GM18870 (cell line): ENCODE measurements around the gene KCNJ1.

Source experiments
- ATAC-seq: cut with Tn5 transposase; IDR thresholded peaks from one replicate; pipeline ENCODE4 v1.9.1; 2021; ENCODE audit warnings: moderate library complexity; ENCODE audit not compliant: unreplicated experiment

Gene KCNJ1

DNA sequence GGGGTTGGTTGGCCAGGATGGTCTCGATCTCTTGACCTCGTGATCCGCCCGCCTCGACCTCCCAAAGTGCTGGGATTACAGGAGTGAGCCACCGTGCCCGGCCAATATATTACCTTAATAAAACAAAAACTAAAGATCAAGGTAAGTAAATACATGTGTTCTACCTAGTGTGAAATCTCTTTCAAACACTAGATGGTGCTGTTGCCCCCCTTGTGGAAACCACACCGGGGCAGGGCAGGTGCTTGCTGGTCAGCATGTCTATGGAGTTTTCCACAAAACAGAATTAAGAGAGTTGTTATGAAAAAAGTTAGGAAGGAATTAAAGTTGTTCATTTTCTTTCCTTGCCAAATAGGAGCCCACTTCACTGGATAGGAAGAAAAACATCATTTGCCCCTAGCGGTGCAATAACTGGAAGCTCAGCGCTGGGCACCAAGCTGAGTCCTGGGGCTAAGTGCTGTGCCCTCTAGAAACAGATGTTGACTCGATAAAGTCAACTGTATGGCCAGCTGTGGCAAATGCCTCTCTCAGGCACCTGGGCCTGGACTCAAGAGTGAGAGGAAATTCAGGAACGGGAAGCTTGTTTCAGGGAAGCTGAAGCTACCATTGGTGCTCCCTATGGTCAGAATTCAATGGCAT is 17.7 kb upstream of the KCNJ1 start:
- peak; percentile 88 for ATAC-seq

DNA sequence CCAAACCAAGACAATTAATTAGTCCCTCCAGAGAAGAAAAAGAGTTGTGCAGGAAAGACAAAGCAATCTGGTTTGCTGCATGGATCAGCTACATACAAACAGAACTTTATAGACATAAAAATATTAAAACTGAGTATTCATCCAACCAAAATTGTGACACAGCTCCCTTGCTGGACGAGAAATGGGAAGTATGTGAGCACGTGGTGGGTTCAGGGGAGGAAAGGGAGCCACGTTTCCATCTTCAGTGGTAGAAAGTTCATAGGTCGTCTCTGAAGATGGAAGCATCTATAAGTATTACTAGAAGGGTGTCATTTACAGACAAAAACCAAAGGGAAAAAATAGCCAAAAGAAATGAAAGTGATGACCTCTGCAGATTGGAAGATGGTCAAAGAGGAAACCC is 17.0 kb upstream of the KCNJ1 start:
- no peak for ATAC-seq

DNA sequence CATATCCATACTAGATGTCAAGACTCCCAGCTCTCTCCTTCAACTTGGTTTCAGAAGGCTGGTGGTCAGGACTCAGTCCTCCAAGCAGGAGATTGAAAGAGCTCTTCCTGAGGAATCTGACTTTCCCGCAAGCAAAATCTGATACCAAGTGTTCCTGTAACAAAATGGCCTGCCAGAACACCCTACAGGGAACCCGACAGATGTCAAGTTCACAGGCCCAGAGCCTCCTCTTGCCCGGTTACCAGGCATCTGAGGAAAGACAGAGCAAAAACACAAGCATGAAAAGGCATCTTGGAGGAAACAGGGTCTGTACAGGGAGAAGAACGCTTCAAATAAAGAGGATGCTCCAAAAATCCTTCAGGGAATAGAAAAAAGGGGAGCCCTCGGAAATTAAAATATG is 15.4 kb upstream of the KCNJ1 start:
- ATAC-seq: no peak

DNA sequence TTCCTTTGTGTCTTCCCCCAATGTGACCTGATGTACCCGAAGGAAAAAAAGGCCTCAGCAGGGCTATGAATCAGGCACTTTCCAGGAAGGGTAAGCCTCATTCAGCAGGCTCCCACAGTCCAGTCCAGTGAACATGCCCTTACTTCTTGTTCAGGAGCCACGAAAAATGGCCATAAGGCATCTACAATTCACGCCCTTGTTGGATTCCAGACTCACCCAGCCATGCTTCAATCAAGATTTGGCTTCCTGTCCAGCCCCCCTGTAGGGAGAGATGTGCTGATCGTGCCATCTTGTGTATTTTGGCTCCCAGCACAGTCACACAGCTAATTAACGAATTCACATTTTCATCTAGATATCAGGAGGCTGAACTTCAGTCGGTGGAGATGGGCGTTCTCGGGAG is 14.1 kb upstream of the KCNJ1 start:
- no peak for ATAC-seq

DNA sequence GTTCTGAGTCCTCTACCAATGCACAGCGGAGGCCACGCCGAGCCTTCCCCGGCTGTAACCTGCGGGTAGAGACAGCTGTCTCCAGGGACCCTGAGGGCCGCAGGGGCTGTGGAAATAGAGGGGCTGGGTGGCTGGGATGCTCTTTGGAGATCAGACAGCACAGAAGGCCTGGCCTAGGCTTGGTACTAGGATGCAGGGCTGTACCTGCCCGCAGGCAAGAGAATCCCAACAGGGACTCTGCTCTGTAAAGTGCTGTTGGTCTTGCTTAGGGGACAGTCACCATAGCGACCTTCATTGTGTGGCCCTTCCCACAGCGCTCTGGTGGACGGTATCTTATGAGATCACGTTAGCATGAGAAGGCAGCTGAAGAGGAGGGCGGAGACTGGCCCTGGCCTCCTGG is 12.7 kb upstream of the KCNJ1 start:
- ATAC-seq: no peak

DNA sequence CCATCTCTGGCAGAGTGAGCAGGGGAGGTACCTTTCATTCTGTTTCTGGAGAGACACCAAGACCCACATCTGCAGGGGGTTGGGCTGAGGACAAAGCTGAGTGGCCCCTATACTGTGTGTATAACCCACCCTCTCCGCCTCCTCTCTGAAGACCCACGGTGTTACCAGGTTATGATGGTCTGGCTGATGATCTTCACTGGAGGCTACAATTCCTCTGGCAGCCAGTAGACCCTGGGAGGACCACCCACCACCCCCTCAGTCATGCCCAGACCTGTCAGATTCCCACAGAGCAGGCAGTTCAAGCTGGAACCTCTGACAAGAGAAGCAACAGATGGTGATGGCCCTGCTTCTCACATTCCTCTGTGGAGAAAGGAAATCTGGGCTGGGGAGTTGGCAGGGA is 11.4 kb upstream of the KCNJ1 start:
- ATAC-seq: no peak

DNA sequence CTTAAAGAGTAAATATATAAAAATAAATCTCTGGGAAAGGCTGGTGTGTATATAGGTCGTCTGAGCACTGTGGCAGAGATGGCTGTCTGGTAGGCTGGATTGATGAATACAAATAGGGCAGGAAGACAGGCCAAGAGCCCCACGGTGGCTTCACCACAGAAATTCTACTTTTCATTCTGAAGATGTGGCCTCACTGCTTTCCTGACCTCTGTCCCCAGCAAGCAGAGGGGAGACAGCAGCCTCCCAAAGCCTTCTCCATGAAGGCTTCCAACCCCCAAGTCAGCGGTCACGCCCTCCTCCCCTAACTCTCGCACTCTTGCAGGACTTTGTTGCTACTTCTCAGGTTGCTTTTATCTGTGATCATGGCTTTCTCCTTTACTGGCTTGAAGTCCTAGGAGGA is 10.6 kb upstream of the KCNJ1 start:
- no peak for ATAC-seq

DNA sequence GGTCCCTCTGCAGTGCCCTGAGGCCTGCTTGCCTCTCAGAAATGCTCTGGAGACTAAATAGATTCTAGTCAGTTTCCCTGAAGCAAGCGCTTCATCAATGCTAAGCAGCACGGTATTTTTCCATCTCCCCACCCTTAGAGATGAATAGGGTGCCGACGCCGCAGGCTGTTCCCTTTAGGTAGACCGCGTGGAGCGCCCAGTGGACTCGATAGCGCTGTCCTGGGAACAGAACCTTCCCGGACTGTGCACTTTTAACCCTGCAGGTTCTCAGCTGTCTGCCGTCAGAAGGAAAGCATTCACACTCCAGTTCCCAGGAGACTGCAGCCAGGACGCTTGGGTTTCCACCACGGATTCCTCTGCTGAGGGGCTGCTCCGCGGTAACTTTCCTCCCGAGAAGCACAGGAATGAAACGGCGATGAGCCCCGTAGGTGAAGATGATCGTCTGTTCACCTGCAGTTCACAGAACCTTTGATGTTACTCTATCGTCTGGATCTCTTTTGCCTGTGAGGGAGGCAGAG is 9.1 kb upstream of the KCNJ1 start:
- ATAC-seq: no peak

DNA sequence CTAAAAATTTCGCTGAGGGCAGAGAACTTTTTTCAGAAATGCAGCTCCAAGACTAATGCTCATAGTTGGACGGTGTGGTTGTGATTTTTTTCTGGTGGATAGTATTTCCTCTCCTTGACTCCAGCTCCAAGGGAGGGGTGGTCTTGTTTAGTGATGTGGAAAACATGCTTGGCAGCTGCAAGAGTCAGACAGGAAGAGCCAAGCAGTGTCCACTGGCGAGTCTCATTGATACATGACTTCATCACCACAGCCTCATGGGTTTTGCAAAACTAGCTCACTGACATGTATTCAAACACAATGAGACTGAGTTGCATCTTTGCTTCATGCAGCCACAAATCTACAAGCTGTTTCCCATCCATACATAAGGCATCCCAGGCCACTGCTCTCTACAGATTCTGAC is 7.3 kb upstream of the KCNJ1 start:
- no peak for ATAC-seq

DNA sequence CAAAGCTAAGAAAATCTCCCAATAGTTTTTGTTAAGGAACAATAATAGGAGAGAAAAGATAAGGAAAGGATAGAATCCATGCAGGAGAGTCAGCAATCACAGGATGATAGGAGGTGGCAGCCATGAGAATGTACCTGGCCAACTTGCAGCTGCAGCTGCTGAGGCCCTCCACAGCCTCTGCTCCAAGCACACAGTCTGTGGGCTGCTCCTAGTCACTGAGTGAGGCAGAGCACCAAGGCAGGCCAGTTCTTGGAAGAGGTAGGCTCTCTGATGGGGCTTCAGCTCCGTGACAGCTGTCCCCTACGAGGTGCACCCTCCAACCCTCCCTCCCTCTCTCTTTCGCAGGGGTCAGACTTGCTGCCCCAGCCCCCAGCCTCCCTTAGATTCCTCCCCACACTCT is 5.5 kb upstream of the KCNJ1 start:
- no peak for ATAC-seq

DNA sequence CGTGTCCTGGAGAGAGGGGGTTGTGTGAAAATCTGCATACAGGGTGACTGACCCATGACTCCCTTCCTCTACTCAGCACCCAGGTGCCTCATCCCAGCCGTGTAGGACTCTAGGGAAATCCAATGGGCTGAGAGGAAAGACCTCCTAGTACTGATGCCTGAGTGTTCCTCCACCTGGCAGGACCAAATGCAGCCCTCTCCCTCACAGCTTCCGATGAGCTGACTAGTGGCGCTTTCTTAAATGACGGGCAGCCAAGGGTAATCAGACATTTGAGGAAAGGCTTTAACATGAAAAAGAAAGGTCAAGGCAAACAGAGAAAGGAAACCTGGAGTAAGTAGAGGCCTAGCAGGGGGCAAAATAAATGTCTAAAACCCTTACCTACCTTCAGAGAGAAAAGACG is 5.0 kb upstream of the KCNJ1 start:
- no peak for ATAC-seq

DNA sequence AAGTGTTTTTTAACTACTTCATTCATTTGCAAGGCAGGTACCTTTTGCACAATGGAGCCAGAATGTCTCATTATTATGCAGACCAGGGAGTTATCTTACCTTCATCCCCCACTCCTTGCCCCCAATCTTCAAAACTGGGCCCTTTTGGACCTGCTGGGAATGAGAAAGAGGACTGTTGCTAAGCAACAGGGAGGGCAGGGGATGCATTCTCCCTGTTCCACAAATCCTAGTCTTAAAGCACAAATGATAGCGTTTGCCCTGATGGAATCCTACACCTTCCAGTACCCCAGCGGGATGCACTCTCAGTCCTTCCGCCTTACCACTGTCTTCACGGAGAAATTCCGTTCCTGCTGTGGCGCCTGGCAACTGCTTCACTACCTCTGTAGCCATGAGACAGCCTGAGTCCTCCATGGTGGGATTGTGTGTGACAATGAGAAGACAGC is 4.1 kb upstream of the KCNJ1 start:
- no peak for ATAC-seq

DNA sequence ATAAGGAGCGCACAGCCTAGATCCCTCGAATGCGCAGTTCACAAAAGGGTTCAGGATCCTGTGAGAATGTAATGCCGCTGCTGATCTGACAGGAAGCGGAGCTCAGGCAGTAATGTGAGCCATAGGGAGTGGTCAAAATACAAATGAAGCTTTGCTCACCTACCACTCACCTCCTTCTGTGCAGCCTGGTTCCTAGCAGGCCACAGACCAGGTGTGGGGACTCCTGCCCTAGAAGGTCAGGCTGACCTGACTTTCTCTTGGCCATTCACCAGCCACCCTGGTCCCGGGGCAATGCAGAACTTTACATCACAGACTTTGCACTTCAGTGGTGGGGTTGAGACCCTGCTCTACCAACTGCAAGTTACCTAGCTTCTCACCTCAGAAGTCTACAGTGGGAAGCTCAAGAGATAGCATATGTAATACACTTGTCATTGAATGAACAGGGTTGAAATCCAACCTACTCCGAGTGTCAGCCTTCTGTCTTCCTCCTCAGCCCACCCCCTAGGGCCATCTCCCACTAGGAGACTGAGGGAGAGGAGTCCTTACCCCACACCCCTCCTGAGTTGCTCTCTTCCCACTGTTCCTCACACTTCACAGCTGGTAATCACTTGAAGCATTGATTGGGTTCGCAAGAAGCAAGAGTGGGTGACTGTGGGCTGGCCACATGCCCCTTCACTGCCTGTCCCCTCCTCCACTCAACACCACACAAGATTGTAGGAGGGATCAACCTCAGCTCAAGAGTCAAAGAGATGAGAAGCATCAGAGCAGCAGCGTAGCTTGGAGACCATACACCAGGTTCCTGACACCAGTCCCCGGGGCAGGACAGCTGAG is 2.0 kb upstream of the KCNJ1 start:
- no peak for ATAC-seq

DNA sequence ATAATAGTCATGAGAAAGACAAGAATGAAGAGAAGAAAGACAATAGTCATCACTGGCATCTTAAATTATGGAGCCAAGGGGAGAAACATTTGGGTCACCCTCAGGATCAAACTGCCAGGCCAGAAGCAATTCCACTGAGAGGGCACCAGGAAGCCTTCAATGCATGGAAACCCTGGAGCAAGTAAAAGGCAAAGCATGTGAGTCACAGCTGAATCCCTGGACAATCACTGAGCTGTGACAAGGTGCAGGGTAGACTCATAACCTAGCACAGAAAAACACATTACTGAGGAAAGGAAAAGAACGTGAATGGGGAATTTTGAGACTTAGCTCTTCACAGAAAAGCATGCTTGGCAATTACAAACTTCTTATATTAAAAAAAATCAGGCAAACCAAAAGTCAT is 1.6 kb downstream of the KCNJ1 start:
- no peak for ATAC-seq

DNA sequence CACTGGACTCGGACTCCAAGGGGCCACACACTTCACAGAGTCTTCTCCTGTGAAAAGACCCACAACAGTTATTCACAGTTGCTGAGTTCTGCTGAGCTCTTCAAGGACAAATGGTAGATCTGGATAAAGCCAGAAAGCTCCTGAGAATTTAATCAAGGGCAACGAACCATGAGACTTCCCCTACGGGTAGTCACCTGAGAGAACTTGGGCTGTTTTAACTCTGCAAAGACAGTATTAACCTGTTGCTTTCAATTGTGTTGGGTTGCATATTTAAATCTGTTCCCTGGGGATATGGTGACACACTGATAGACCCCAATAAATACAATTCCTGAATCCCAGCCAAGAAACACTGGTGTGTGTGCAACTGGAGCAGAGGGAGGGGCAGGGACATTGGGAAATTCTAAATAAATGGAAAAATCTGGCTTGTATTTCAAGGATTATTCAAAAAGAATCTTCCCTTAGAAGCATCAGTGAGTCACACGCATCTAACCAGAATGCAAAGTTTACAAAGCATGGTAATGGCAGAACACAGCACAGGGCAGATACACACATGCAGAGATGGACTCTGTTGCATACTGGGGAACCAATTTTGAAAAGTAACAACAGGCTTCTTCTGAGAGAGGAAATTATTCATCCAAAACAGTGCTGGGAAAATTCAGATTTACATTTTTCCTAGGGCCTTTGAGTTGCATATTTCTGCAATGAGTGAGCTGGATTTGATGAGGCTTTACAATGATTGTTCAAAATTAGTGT is 4.0 kb downstream of the KCNJ1 start:
- no peak for ATAC-seq

DNA sequence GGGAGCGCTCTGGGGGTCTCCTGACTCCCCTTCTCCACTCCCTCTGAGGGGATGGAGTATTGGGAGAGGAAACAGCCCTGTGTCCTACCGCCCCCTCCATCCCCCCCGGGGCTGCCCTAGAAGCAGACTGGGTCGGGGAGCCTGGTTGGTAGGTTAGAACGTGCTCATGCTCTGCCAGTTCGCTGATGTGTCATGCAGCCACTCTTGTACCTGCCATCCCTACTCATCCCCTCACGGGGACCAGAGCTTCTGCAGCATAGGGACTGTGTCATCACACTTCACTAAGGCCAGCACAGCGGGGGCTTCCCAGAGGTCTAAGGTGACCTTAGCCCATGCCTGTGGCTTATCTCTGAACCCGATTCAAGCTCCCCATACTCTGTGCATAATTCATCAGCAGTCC is 4.7 kb downstream of the KCNJ1 start:
- ATAC-seq: no peak

DNA sequence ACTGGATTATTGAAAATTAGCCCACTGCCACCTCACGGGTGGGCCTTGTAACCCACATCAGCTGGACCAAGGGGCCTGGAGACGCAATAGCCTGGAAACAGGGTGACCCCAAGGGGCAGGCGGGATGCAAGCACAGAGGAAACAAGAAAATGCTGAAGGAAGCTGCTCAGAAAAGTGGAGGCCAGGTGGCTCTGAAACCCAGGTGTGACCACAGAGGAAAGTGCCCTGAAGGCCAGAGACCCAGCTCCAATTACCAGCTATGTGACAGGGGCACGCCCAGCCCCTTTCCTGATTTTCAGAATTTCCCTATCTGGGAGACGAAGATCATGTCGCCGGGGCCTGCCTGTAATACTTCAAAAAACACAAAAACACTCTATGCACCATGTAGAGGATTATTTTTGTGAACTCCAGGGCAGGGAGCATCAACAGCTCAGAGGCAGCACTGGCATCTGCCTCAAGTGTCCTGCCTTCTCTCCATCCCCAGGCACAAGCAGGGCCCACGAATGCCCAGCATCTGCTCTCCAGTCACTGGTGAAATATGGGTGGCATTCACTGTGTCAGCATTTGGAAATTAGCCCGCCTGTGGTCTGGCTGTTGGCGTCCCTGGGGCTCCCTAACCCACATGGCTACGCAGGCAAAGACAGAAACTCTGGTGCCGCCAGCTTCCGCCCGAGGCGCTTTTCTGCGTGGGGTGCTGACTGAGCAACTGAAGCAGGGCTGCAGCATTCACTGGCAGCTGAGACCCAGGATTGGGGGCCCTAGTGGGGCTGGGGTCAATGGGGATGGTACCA is 6.3 kb downstream of the KCNJ1 start:
- no peak for ATAC-seq

DNA sequence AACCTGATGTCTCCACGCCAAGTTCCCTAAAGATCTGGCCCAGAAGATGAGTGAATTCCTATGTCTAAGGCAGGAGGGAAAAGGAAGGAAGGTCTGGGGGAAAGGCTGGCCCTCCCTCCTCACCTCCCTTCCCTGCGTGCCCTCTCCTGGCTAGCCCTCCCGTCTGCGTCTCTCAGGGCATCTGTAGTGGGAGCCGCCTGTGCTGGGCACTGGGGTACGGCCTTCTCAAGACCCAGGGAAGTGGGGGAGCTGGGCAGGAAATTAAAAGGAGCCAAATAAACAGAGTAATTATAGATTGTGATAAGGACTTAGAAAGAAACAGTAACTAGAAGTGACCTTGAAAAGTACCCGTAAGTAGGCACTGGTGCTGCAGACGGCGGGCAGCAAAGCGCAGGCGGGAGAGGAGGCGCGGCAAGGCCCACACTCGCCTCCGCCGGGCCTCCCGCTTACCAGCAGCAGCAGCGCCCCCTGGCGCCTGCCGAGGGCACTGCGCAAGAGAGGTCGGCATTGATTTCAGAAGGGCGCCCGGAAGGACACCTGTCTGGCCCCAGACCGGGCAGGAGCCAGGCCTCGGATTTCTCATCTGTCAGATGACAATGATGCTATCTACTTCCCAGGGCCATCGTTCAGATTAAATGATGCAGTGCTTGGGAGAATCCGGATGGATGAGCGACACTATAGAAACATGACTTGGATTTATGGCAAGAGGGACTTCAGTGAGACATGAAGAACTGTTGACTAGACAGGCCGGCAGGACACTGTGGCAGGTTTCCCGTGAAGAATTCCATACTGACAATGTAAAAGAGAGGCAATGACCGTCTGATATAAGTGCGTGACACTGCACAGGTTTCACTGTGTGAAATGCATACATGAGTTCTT is 7.3 kb downstream of the KCNJ1 start:
- peak; percentile 77 for ATAC-seq

DNA sequence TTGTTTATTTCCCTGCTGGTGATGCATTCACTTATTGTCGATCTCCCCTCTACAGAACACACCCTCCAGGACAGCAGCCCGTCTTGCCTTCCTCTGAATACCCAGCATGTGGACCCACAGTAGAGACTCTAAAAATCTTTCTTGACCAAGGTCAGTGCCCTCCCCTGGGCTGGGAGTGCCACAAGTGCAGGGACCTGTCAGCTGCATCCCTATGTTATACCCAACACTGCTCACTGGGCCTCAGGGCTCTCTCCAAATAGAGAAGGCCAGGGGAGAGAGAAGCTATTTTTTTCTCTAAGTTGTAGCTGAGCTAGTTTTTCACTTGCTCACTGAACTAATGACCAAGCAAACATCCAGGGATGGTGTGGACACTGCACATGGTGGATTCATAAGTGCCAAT is 9.8 kb downstream of the KCNJ1 start:
- ATAC-seq: no peak

DNA sequence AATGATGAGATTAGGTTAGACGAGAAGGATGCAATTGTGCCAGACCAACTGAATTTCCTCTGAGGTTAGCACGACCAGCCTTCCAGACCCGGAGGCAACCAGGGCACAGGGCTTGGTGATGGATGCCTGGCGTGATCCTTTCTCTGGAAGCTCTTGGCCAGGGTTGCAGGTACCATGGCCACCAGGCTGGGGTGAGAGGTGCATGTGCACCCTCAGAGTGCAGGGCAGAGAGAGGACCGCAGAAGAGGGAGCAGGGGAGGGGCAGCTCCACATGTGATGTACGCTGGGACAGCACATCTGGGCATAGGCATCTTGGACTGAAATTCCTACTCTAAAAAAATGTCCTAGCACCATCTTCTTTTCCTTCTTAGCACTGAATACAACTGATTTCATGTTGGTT is 10.9 kb downstream of the KCNJ1 start:
- ATAC-seq: no peak
